H1 (cell line): ENCODE results near the gene TTC4. TPM values are rescaled to one million over a fixed set of nuclear protein-coding genes. Genes with fewer than 3 reads are reported as not detected.

Source experiments
- CHD1 ChIP-seq: IDR thresholded peaks from 2 replicates; pipeline ENCODE4 v1.6.1; 2012; ENCODE audit warnings: low read depth, low read length, improper control_type of control experiment
- EZH2 ChIP-seq: fragments of 200-600 bp; sonication (generic); IDR thresholded peaks from 2 replicates; pipeline ENCODE4 v1.7.1; 2012; ENCODE audit warnings: low read depth, mild to moderate bottlenecking, moderate library complexity, low read length, inconsistent platforms; ENCODE audit not compliant: severe bottlenecking
- GTF2F1 ChIP-seq: IDR thresholded peaks from 2 replicates; pipeline ENCODE4 v1.6.1; 2012; ENCODE audit warnings: low read depth, low read length, improper control_type of control experiment, borderline replicate concordance
- polyA plus RNA-seq, 7 experiments: library from polyadenylated mRNA; depleted of rRNA in 3 of 7; stranded (reverse) in 5 of 7; unstranded in 2 of 7; fragments of >200 nt in 5 of 7; fragments of 200-250 nt in 2 of 7; gene quantifications; 1 replicate in 5 of 7; 2 replicates in 1 of 7; 4 replicates in 1 of 7; pipeline versions ENCODE4 v1.2.1 to v1.2.3, GENCODE V29; 2011 to 2013; ENCODE audit warnings: missing spikeins in 2 of 7, mixed read lengths in 2 of 7
- total RNA-seq: library from RNA; stranded (reverse); fragmentation: NEBNext Ultra II Directional; extraction: Animal tissue kit (Norgen Biotek cat#: 25700); gene quantifications from 2 replicates; pipeline ENCODE4 v1.2.1, GENCODE V29; 2021

The TTC4 gene
- total and polyA plus RNA-seq, 2 of the 8 experiments (the other 6 are each of a cell fraction or from before 2014, with no cell fraction given): 21.0 to 25.1 TPM

DNA sequence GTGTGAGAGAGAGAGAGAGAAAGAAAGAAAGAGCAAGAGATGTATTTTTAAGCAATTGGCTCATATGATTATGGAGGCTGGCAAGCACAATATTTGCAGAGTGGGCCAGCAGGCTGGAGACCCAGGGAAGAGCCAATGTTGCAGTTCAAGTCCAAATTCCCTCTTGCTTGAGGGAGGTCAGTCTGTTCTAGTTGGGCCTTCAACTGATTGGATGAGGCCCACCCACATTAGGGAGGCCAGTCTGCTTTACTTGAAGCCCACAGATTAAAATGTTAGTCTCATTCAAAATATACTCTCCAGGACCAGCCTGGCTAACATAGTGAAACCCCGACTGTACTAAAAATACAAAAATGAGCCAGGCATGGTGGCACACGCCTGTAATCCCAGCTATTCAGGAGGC, 57.3 kb downstream of the TTC4 start (continued):
- TF ChIP-seq EZH2 (no peak), GTF2F1 (no peak), CHD1 (no peak)
- TF ChIP-seq, all 59 proteins: peak for 0
